Pons (tissue), 1 donor: ENCODE data around the gene SGPP2.

ENCODE experiments used
- DNase-seq: peaks from one replicate; pipeline ENCODE4 v3.0.0-alpha.2; 2016; ENCODE audit warnings: low spot score

The SGPP2 gene

GRCh38 chr2:222525811-222526210 is 101.5 kb downstream of the SGPP2 start:
- no peak for DNase-seq

GRCh38 chr2:222526480-222527277 is 102.3 kb downstream of the SGPP2 start:
- DNase-seq: no peak

GRCh38 chr2:222532315-222532714 is 108.0 kb downstream of the SGPP2 start:
- no peak for DNase-seq

GRCh38 chr2:222535477-222535876 is 111.1 kb downstream of the SGPP2 start:
- no peak for DNase-seq

- DNase-seq: no peak
Observed at GRCh38 chr2:222538535-222538934, 114.2 kb downstream of the SGPP2 start.

GRCh38 chr2:222544661-222545060 is 120.3 kb downstream of the SGPP2 start:
- no peak for DNase-seq

GRCh38 chr2:222545823-222546795 is 121.8 kb downstream of the SGPP2 start:
- DNase-seq: no peak

GRCh38 chr2:222547083-222547482 is 122.7 kb downstream of the SGPP2 start:
- no peak for DNase-seq

- DNase-seq: peak; percentile 46
Observed at GRCh38 chr2:222548992-222549391, 124.6 kb downstream of the SGPP2 start.

- no peak for DNase-seq
Observed at GRCh38 chr2:222554517-222554916, 130.2 kb downstream of the SGPP2 start.

- DNase-seq: no peak
Observed at GRCh38 chr2:222561151-222561550, 136.8 kb downstream of the SGPP2 start.

GRCh38 chr2:222561817-222562645 is 137.7 kb downstream of the SGPP2 start:
- peak; percentile 69 for DNase-seq

GRCh38 chr2:222563106-222563718 is 138.9 kb downstream of the SGPP2 start:
- DNase-seq: no peak

- DNase-seq: no peak
Observed at GRCh38 chr2:222563936-222564335, 139.6 kb downstream of the SGPP2 start.

GRCh38 chr2:222566229-222566628 is 141.9 kb downstream of the SGPP2 start:
- no peak for DNase-seq

- DNase-seq: peak; percentile 16
Observed at GRCh38 chr2:222568865-222569264, 144.5 kb downstream of the SGPP2 start.

- DNase-seq: no peak
Observed at GRCh38 chr2:222569826-222570225, 145.5 kb downstream of the SGPP2 start.

- DNase-seq: no peak
Observed at GRCh38 chr2:222572264-222572721, 147.9 kb downstream of the SGPP2 start.

- DNase-seq: peak; percentile 15
Observed at GRCh38 chr2:222572751-222573174, 148.4 kb downstream of the SGPP2 start.

- DNase-seq: no peak
Observed at GRCh38 chr2:222575618-222576017, 151.3 kb downstream of the SGPP2 start.
